Activated CD4-positive, CD25-positive, alpha-beta regulatory T cell (primary cell): ENCODE measurements around the gene ADAM22.

Experiments
- DNase-seq, 4 experiments: peaks; one replicate each; lab custom pipeline; 2025; lab: John Stamatoyannopoulos, UW

Gene ADAM22

DNA sequence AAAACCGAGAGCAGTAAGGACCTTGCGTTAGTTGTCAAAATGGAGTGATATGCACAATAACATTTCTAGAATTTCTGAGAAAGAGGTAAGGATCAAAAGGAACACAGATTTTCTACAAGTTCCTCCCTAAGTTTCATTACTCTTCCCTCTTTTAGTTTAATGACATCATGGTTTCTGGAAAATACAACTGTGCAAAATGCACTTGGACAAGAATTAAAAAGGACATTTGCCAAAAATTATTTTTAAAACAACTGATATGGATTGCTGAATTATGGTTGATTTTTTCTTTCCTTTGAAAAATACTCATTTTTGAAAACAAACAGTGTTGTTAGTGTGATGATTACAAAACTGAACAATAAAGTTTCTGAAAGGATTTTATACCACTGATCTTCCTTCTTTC lies 233.7 kb downstream of the ADAM22 start:
- no peak for DNase-seq

GRCh38 chr7:88169717-88170320 lies 235.8 kb downstream of the ADAM22 start:
- DNase-seq: no peak

- DNase-seq: no peak
Measured at GRCh38 chr7:88172842-88173241, 238.8 kb downstream of the ADAM22 start.

GRCh38 chr7:88176190-88176589 lies 242.1 kb downstream of the ADAM22 start:
- DNase-seq: no peak

DNA sequence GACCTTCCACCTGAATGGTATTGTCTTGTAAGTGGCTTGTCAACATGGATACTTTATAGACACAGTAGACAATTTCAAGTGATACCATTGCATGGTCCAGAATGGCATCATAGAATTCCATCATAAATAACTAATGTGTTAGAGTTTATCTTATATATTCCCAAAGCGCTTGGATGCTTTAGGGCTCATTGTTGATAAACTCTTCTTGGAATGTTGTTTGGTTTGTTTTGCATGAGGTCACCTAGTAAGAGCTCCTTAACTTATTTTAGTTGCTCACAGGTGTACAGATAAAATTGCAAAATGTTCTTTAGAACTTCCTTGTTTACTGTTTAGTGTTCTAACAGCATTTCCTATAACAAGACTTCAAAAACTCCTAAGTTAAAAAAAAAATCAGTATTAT lies 249.0 kb downstream of the ADAM22 start:
- no peak for DNase-seq

- no peak for DNase-seq
Measured at GRCh38 chr7:88184848-88185304, 250.8 kb downstream of the ADAM22 start.

DNA sequence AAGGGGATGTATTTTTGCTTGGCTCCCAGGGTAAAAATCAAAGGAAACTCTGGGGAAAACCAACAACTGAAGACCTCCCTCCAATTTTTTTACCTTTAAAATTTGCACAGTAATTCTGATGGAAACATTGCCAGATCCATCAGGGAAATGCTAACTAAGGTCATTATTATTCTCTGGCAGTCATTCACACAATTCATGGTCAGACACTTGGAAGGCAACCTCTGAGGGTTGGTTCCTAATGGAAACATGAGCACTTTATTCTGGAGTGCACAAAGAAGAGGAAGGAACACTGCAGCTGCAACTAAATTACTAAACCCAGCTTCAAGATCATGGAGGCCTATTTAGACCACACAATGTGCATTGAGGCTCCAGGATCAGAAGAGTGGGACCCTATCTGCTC lies 251.6 kb downstream of the ADAM22 start:
- DNase-seq: no peak

- DNase-seq: no peak
Measured at GRCh38 chr7:88191911-88192310, 257.9 kb downstream of the ADAM22 start.

GRCh38 chr7:88200261-88200660 lies 266.2 kb downstream of the ADAM22 start:
- DNase-seq: no peak

- DNase-seq: no peak
Measured at GRCh38 chr7:88200789-88201188, 266.7 kb downstream of the ADAM22 start.

- DNase-seq: no peak
Measured at GRCh38 chr7:88201305-88201704, 267.3 kb downstream of the ADAM22 start.

DNA sequence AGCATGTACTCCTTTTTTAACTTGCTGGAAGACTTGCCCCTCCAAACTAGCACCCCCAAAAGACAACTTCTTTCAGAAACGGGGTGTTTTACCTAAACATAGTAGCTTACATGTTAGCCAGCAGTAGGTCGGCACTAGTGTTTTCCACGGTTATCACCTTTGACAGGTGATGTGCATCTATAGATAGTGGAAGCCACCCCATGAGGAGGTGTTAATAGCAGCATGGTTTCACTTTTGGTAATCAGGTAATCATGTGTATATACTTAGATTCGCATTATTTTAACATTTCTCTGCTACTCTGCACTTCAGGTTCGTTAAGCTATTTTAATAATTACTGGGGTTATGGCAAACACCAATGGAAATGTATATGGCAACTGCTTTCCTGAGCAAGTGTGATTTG lies 268.2 kb downstream of the ADAM22 start:
- no peak for DNase-seq

DNA sequence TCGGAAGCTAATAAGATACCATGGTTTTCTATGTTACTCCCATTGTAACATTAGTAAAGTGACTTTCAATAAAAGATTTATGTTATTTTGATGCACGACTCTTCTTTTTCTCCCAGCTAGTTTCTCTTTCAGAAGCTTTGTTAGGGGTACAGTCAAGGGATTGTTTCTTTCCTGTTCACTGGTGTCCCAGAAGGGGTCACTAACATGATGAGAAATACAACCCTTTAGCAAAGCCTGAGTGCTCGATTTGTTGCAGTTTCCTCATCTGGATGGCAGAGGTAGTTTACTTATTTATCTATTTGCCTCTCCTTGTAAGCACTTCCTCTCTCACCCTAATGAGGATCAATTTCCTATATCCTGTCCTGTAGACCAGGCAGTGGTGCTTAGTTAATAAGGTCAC lies 268.7 kb downstream of the ADAM22 start:
- no peak for DNase-seq

DNA sequence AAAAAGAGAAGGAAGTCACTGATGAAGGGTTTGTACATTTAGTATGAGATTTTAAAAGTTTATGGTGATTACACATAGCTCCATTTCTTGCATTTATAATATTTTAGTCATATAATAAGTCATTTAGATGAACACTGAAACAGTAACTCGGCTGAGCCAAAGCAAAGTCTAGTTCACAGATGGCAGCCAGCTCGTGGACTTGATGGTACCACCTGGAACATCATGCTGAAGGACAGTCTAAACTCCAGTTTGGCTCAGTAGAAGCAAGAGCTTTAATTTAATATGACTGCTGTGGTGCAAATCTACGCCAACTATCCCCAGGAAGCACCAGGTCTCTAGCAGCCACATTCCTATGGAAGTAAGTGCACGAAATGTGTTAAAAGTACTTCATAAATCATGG lies 269.4 kb downstream of the ADAM22 start:
- DNase-seq: no peak

- no peak for DNase-seq
Measured at GRCh38 chr7:88204525-88205110, 270.6 kb downstream of the ADAM22 start.

DNA sequence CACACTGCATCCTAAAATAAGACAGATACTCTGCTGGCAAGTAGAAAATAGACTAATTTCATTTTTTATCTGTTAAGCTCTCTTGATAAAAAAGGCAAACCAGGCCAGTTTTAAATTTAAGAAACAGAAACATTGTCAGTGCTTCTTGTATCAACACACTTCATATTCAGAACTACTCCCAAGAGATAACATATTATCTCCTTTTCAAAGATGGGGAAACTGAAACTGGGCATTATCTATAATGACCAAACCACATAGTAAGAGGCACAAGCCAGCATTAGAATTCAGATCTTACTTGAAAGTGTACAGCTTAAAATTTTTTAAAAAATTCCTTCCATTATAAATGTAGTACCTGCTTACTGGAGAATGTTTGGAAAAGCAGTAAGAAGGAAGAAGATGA lies 271.1 kb downstream of the ADAM22 start:
- DNase-seq: no peak

- no peak for DNase-seq
Measured at GRCh38 chr7:88206254-88206653, 272.2 kb downstream of the ADAM22 start.

GRCh38 chr7:88208521-88208920 lies 274.5 kb downstream of the ADAM22 start:
- DNase-seq: no peak

GRCh38 chr7:88212918-88213317 lies 278.9 kb downstream of the ADAM22 start:
- no peak for DNase-seq

GRCh38 chr7:88214456-88214855 lies 280.4 kb downstream of the ADAM22 start:
- no peak for DNase-seq

GRCh38 chr7:88215295-88215694 lies 281.2 kb downstream of the ADAM22 start:
- DNase-seq: no peak

DNA sequence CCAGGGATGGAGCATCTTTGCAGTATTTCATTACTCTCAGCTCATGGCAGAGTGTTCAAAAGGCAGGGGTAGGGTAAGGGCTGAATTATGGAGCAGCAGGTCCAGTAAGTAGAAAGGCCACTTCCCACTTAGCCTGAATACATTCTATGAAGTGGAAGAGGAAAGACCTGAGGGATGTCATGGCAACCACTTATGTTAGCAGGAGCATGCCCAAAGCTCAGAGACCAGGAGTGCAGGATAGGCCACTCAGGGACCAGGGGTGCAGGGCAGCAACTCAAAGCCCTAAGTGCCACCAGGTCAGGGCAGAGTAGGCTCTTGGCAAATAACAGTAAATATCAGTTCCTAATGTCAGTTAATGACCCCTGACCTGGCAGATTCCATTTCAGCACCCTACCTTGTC lies 282.2 kb downstream of the ADAM22 start:
- DNase-seq: no peak

DNA sequence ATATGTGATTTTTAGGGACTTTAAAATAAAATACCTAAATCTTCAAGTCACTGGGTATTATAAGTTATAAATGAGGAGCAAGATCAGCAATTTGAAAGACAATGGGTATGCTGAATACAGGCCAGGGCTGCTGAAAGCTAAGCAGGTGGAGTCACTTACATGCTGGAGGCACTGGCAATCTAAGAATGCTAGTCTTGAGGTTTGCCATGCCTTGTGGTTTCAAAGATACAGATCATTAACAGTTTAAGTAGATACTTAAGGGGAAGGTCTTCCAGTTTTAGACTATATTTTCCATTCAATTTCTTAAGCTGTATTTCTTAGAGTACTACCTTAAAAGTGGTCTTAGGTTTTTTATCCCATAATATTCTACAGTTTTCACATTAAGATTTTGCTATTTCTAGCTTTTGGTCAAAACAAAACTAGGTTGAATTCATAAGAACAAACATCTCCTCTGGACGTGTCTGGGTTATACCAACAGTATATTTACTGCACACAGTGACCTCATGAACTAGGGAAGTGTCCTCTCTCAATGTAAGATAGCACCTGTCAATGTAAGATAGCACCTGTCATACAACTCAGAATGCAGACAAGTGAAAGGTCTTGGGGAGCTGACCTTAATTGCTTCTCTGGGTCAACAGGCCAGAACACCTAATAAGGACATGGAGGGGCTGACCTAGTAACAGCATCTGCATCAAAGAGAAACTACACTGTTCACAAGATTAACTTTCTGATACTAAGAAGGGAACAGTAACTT lies 283.8 kb downstream of the ADAM22 start:
- DNase-seq: no peak

- DNase-seq: no peak
Measured at GRCh38 chr7:88218429-88218745, 284.3 kb downstream of the ADAM22 start.
